ENCODE measurements around the gene DNAH11.
"Not testable (repeated sequence)": the region's sequence is repeated elsewhere in the genome, so short reads cannot be mapped to it uniquely, and the experiment has no call there.

The DNAH11 gene

DNA sequence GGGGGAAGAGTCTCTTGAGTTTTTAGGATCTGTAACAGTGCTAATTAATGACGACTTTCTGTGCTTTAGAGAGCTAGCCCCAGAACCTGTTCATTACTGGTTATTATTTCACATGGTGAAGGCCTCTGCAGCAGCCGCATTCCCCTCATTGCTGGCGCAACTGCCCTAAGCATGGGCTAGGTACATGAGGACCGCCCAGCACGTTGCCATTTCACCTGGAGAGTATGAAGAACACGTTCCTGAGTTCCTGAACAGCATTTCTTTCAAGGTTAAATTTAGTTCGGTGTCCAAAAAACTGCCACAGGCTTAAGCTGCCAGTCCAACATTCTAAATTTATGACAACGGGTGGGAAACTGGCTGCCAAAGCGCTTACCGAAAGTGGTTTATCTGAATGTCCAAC, 177.0 kb downstream of the DNAH11 start:
- no peak for DNase-seq

DNA sequence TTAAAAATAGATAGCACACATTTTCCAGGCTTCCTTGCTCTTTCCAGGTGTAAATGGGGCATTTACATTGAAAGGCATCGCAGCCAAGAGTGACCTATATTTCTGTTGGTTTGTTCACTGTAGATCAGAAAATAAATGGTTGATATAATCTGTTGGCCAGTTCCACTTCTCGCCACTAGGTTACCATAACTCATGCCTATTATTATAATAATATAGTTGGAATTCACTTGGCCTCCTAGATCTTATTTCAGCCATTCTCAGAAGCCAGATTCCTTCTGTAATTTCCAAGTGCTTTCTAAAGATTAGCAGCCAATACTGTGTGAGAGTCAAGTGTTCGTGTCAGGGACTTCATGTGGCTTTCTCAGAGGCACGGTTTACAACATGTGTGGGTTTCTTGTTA, 179.5 kb downstream of the DNAH11 start:
- no peak for DNase-seq

GRCh38 chr7:21724562-21724961, 181.7 kb downstream of the DNAH11 start:
- DNase-seq: no peak

DNA sequence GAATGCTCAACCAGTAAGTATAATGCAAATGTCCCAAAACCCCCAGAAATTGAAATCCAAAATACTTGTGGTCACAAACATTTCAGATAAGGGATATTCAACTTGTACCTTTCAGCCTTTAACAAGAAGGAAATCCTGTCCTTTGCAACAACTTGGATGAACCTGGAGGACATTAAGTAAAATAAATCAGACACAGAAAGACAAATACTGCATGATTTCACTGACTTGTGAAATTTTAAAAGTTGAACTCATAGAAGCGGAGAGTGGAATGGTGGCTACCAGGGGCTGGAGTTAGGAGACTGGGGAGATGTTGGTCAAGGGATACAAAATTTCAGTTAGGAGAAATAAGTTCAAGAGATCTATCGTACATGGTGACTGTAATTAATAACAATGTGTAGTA, 187.6 kb downstream of the DNAH11 start:
- no peak for DNase-seq

DNA sequence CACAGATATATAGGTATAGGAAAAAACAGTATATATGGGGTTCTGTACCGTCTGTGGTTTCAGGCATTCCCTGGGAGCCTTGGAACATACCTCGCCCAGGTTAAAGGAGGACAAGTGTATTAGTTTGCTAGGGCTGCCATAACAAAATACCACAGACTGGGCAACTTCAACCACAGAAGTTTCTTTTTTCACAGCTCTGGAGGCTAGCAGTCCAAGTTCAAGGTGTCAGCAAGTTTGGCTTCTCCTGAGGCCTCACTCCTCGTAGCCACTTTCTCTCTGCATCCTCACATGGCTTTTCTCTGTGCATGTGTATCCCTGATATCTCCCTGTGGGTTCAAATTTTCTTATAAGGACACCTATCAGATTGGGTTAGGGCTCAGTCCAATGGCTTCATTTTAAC, 189.1 kb downstream of the DNAH11 start:
- DNase-seq: no peak

GRCh38 chr7:21732956-21733355, 190.1 kb downstream of the DNAH11 start:
- DNase-seq: not testable (repeated sequence)

GRCh38 chr7:21733837-21734236, 191.0 kb downstream of the DNAH11 start:
- DNase-seq: no peak

DNA sequence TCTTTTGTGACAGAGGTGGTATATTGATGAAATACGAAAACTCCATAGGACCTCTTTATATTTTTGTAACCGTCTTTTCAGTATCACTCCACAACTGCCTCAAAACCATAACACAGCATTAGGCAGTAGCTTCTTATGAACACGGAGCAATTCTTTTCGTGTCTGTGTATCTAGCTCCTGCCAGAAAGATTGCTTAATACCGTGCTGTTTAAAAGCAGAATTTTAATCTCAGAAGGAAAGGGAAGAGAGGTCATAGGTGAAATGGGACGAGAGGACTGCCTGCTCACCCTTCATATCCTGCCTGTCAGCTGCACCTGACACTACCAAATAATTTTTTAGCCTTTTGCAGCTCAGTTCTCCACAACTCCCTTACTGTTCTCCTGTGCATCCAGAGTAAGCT, 200.7 kb downstream of the DNAH11 start:
- DNase-seq: no peak

- DNase-seq: no peak
These were observed 204.1 kb downstream of the DNAH11 start for GRCh38 chr7:21746949-21747348.

DNA sequence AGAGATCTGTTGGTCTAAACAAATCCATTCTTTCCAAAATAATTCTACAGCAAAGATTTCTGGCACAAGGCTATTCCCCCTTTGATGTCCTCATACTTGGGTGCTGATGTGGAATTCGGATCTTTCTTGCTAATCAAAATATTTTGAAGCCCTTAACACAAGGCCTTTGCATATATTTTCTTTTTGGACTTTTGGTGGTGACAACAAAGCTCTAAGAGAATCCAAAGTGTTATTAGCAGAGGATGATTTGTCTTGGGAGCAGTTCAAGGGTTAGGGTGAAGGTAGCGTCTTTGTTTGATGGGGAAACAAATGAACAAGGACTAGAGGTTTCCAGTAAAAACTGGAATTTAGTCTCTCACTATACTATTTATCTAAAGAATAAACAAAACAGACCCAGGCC, 205.0 kb downstream of the DNAH11 start:
- no peak for DNase-seq

GRCh38 chr7:21749378-21749777, 206.5 kb downstream of the DNAH11 start:
- no peak for DNase-seq

DNA sequence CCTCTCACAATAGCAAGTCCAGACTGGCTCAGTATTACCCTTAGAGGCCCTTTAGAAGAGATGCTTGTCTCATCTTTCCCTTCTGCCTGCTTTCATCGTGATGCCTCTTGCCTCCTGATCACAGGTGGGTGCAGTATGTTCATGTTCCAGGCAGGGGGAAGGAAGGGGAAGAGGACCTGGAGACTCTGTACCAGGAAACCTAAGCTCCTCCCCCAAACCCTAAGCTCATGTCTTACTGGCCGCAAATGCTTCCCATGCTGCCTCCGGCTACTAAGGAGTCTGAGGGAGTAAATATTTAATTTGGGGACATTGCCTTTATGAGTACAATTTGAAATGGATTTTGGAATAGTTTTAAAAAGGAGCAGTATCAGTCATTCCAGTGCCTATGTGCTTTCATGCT, 210.2 kb downstream of the DNAH11 start:
- no peak for DNase-seq

- no peak for DNase-seq
These were observed 212.1 kb downstream of the DNAH11 start for GRCh38 chr7:21754963-21755362.

DNA sequence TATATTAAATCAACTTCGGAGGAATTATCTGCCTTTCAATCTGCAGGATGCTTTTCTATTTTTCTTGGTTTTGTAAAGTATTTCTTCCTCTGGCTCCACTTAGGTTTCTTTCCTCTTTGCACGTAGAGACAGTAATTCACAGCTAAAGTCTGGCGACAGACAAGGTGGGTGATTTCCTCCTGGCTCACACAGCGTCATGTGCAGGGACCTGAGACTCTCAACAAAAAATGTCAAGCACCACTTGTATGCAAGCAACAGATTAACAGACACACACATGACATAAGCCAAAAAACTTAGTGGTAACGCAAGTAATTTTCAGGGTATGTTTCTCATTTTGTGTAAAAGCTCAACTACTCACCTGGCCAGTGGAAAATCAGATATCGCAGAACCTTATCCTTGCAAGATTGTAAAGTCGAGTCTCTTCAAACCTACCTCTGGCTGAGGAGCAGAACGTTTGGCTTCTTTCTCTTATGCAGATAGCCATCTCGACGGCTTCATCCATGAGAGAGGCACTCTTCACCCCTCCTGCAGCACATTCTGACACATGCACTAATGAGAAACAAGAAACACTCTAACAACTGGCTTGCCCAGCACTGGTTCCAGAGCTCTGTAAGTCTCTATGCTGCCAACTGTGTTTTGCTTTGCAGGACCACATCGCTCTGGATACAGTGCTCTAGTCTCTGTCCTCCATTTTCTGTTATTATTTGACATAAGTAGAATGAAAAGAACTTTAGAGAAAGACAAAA, 214.9 kb downstream of the DNAH11 start:
- DNase-seq: no peak

DNA sequence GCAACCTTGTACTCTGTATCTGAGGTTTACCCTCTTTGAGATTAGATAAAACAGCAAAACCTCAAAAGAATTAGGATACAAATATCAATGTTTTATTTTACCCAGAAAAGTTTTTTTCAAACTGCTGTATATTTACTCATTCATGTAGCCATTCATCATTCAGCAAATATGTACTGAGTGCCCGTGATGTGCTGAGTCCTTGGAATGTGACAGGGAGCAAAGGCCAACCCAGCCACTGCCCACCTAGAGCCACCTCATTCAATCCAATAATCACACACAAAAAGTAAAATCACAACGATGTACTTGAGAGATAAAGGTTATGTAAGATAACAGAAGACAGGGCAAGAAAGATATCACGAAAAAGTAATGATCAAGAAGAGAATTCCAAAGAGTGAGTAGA, 215.4 kb downstream of the DNAH11 start:
- no peak for DNase-seq

DNA sequence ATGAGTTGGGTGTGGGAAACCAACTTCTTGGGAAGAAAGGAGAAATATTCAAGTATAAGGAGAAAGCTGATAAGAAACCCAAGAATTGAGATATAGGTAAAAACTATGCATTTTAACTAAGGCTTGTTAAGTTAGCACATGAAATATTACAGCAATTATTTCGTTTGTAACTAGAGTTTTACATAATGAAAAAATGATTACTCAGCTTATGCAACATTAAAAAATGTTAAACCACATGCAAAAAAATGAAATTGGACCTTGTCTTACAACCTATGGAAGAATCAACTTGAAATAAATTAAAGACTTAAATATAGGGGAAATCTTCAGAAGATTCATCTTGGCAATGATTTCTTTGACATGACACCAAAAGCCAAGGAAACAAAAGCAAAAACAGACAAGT, 219.6 kb downstream of the DNAH11 start:
- no peak for DNase-seq

GRCh38 chr7:21763818-21764217, 221.0 kb downstream of the DNAH11 start:
- no peak for DNase-seq

- DNase-seq: no peak
These were observed 223.4 kb downstream of the DNAH11 start for GRCh38 chr7:21766218-21766617.

DNA sequence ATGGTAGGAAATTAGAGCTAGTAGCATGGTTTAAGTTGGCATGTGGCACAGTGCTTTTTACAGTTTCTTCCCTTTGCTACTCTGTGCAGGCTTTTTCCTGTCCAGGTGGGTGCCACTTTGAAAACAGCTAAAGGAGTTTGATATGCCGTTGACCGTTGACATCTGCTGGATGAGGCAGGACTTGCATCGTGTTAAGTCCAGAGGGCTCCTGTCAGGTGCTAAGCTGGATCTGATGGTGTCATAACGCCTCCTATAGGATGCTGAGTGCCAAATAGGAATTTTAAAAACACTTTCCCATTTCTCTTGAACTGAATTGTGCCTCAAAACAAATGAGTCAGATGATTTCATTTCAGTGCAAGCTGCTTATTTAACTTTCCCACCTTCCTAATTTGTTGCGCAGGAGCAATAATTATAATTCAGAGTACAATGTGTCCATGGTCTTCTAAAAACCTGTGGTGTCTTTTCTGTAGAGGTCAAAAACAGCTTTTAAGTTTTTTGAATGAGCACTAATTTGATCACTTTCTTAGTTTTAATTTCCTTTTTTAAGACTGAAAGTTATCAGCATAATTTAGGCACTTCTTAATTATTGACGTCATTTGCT, 224.6 kb downstream of the DNAH11 start:
- no peak for DNase-seq

DNA sequence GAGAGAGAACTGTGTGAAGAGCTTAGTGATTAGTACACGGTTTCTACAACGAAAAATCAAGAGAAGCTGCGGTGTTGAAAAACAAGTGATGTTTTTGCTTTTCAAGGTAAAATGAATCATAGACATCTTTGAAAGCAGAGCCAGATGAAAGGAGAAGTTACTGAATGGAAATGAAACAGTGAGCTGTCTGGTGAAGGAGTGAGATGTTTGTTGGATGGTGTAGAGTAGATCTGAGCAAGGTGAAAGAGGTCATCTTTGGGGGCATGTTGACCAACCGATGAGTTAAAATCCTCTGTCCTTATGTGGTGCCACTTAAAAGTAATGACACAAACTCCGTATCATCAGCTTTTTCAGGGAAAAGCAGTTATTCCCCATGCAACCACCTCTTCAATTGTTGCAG, 225.4 kb downstream of the DNAH11 start:
- DNase-seq: no peak

DNA sequence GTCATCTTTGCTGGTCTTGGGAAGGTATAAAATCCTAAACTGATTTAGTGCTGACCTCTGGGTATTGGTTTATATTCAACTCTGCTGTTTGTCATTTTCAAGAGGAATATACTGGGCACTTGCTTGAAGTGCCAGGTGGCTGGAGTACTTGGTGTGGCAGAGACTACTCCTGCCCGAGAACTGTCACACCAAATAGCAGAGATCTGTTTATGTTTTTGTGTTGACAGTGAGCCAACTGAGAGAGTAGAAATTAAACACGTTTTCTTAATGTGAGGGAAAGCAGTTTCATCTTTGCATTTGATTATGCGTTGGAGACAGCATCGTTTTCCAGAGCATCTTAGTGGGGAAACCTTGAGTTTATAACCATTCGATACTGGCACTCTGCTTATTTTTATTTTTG, 228.4 kb downstream of the DNAH11 start:
- DNase-seq: no peak

DNA sequence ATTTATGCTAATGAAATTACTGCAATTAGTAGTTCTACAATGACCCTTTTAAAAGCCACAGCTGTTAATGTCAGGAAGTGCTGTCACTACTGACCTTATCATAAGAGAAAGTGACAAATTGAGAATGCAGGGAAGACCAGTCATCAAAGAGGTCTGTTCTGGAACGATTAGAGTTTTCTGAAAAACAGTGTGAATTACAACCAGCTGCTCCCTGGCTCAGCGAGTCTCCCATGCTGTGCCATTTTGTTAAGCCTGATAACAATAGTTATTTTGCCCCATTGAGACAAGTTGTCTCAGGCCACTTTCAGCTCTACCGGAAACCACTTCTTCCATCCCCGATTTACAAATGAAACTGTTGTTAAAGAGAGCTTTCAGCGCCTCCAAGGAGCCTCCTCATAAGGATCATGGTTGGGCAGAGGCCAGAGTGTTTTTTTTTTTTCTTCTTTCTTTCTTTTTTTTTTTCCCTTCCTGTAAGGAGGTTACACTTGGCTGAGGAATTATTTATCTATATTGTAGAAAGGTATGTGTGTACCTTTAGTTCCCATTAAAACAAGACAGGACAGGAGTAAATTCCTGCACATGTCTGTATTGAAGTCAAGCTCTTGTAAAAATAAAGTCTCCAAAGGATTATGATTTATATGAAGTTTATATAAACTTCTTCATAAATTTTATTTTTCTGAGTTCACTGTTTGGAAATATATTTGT, 229.2 kb downstream of the DNAH11 start:
- DNase-seq: no peak

- no peak for DNase-seq
These were observed 230.5 kb downstream of the DNAH11 start for GRCh38 chr7:21773326-21773725.

DNA sequence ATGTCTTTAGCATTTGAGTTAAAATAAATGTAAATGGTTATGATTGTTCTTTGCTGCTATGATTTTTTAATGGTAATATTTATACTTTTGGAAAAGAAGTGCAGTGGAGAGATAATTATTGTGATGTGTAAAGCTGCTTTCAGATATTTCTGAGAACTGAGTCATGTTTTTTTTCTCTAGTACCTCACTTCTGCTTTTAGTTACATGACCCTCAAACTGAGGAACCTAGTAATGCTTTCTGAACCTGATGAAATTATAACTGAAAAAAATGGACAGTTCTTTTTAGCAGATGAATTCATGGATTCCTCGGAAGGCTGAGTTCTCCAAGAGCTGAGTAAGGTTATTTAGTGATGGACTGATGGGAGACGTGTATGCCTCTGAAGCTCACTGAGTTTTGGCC, 235.1 kb downstream of the DNAH11 start:
- no peak for DNase-seq
